Measurements from ENCODE around the gene SMAP2. TPM values are rescaled to one million over a fixed set of nuclear protein-coding genes. Genes with fewer than 3 reads are reported as not detected.

Gene SMAP2
- total RNA-seq: 10.4 and 27.2 TPM in 2 replicates

GRCh38 chr1:40373323-40374283 lies at the start of gene SMAP2:
TSS of gene SMAP2 (plus strand) at chr1:40373727. CDS start at chr1:40374121, 394 bp downstream.

GRCh38 chr1:40449684-40450494 lies 76.4 kb downstream of the SMAP2 start, which contains the start of gene ZFP69B:
TSS of gene ZFP69B (plus strand) at chr1:40450476. CDS start at chr1:40450962, 486 bp downstream.

Other genes starting within 250 kb of the SMAP2 start
- 24.9 and 40.0 TPM in 2 replicates for gene RLF, start 212.3 kb upstream of the SMAP2 start, total RNA-seq
- not detected in 2 replicates for gene TMCO2, start 125.8 kb upstream of the SMAP2 start, total RNA-seq
- 68.8 and 129 TPM in 2 replicates for gene ZMPSTE24, start 115.5 kb upstream of the SMAP2 start, total RNA-seq
- 0.38 and 1.4 TPM in 2 replicates for gene COL9A2, start 56.4 kb upstream of the SMAP2 start, total RNA-seq
- gene ZFP69B, start 76.7 kb downstream of the SMAP2 start, total RNA-seq: 2.8 and 4.2 TPM in 2 replicates
- 2.8 and 3.3 TPM in 2 replicates for gene ZFP69, start 103.6 kb downstream of the SMAP2 start, total RNA-seq
- 7.0 and 21.1 TPM in 2 replicates for gene EXO5, start 135.0 kb downstream of the SMAP2 start, total RNA-seq
- gene ZNF684, start 157.9 kb downstream of the SMAP2 start, total RNA-seq: 3.8 and 3.9 TPM in 2 replicates